ENCODE data around the gene PITRM1. TPM values are rescaled to one million over a fixed set of nuclear protein-coding genes. Genes with fewer than 3 reads are reported as not detected.

PITRM1 gene
- total RNA-seq, 6 experiments from 2014 or later: 40.7 to 59.5 (median 49.7) TPM

- ATAC-seq (no peak), DNase-seq (no peak)
- intact Hi-C loops (cut with DNase I): no loop called here
- H3K27me3 ChIP-seq: no peaks in the 10 kb centered on the region
- peaks cover 0 to 6% (median 3%) of the 10 kb centered on the region in 4 donors for H3K4me1 ChIP-seq
- H3K9me3 ChIP-seq: no peaks in the 10 kb centered on the region
- no peak overlapping the region for H3K4me3 ChIP-seq
- TF ChIP-seq CTCF (IDR thresholded peaks at IDR 0.05) (no peak), POLR2A (IDR thresholded peaks at IDR 0.05) (no peak)
- 92% methylated on average over 10 of the region's 10 CpGs for WGBS (ENCODE audit: insufficient coverage, low coverage, low lambda C conversion rate, missing lambda C conversion rate)
- peaks cover 7 to 65% (median 15%) of the 10 kb centered on the region in 4 donors for H3K36me3 ChIP-seq
- no peak overlapping the region for H3K27ac ChIP-seq
Observed at GRCh38 chr10:3166496-3167290, 5.9 kb downstream of the PITRM1 start.

GRCh38 chr10:3165196-3165595 is 7.4 kb downstream of the PITRM1 start:
- intact Hi-C loops (cut with DNase I): no loop called here
- DNase-seq: no peak
- Histone ChIP-seq H3K27ac (no peak overlapping the region), H3K36me3 (peaks cover 7 to 75% (median 17%) of the 10 kb centered on the region in 4 donors), H3K4me1 (no peaks in the 10 kb centered on the region), H3K4me3 (no peak overlapping the region), H3K27me3 (no peaks in the 10 kb centered on the region), H3K9me3 (no peaks in the 10 kb centered on the region)
- ATAC-seq: peak in 3 of 4 donors; percentile 45 to 86 (median 65)
- no peak for TF ChIP-seq POLR2A (IDR thresholded peaks at IDR 0.05)
- no peak for TF ChIP-seq CTCF (IDR thresholded peaks at IDR 0.05)
- 64% methylated on average over 7 of the region's 9 CpGs for WGBS (ENCODE audit: insufficient coverage, low coverage, low lambda C conversion rate, missing lambda C conversion rate)

- Histone ChIP-seq H3K36me3 (peaks cover 0 to 75% (median 15%) of the 10 kb centered on the region in 4 donors), H3K4me1 (no peaks in the 10 kb centered on the region), H3K4me3 (no peak overlapping the region), H3K9me3 (no peaks in the 10 kb centered on the region), H3K27ac (no peak overlapping the region), H3K27me3 (no peaks in the 10 kb centered on the region)
- TF ChIP-seq CTCF (IDR thresholded peaks at IDR 0.05) (no peak), POLR2A (IDR thresholded peaks at IDR 0.05) (no peak)
- 82% methylated on average over 9 of the region's 9 CpGs for WGBS (ENCODE audit: insufficient coverage, low coverage, low lambda C conversion rate, missing lambda C conversion rate)
- intact Hi-C loops (cut with DNase I): no loop called here
- ATAC-seq (no peak), DNase-seq (no peak)
Observed at GRCh38 chr10:3163879-3164278, 8.7 kb downstream of the PITRM1 start.

GRCh38 chr10:3162533-3162932 is 10.0 kb downstream of the PITRM1 start:
- WGBS (ENCODE audit: insufficient coverage, low coverage, low lambda C conversion rate, missing lambda C conversion rate): 40% methylated on average over 1 of the region's 9 CpGs
- no peak for ATAC-seq
- H3K27me3 ChIP-seq: no peaks in the 10 kb centered on the region
- H3K4me1 ChIP-seq: no peaks in the 10 kb centered on the region
- H3K36me3 ChIP-seq: peaks cover 0 to 83% (median 24%) of the 10 kb centered on the region in 4 donors
- TF ChIP-seq POLR2A (IDR thresholded peaks at IDR 0.05): no peak
- TF ChIP-seq CTCF (IDR thresholded peaks at IDR 0.05): no peak
- intact Hi-C loops (cut with DNase I): no loop called here
- H3K27ac ChIP-seq: no peak overlapping the region
- DNase-seq: no peak
- H3K4me3 ChIP-seq: no peak overlapping the region
- no peaks in the 10 kb centered on the region for H3K9me3 ChIP-seq
